Measurements from ENCODE around the gene FGGY. TPM values are rescaled to one million over a fixed set of nuclear protein-coding genes. Genes with fewer than 3 reads are reported as not detected.

The FGGY gene
- total and polyA plus RNA-seq, 2 donors, result 15.6 to 25.3 TPM

DNA sequence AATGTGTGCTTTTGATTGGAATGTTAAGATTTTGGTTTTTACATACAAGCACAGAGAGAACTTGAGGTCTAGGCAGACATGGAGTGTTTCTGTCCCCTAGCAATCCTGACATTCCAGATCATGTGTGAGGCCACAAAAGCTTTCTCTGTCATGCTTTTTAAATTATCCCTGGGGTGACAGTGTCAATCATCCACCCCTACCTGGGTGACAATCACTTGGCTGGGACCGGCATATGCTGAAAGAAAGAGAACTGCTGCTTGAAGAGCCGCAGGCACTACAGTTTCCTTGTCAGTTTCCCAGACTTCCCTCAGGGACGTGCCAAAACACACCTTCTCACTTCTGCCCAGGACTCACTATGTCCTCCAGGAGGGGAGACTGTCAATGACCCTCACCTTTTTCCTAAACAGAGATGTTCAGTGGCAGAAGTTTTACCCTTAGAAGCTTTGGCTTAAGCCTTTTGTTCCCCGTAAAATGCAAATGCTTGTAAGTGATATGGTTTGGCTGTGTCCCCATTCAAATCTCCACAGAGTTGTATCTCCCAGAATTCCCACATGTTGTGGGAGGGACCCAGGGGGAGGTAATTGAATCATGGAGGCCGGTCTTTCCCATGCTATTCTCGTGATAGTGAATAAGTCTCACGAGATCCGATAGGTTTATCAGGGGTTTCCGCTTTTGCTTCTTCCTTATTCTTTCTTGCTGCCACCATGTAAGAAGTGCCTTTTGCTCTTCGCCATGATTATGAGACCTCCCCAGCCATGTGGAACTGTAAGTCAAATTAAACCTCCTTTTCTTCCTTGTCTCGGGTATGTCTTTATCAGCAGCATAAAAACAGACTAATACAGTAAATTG lies 217.4 kb downstream of the FGGY start:
- Histone ChIP-seq H3K27me3 (ENCODE audit: control insufficient read depth in 2 of 2, insufficient read depth in 1 of 2, low read length in 1 of 2) (no peaks in the 10 kb centered on the region), H3K4me1 (ENCODE audit: control insufficient read depth in 2 of 2, insufficient read depth in 2 of 2, low read length in 2 of 2) (no peaks in the 10 kb centered on the region), H3K36me3 (ENCODE audit: control insufficient read depth in 2 of 2, insufficient read depth in 2 of 2, low read length in 1 of 2) (no peaks in the 10 kb centered on the region), H3K4me3 (ENCODE audit: low read length in 2 of 2) (no peak overlapping the region), H3K9me3 (ENCODE audit: control insufficient read depth in 2 of 2, insufficient read depth in 1 of 2, low read length in 1 of 2) (no peaks in the 10 kb centered on the region), H3K27ac (ENCODE audit: low read depth in 1 of 2, low read length in 1 of 2) (no peak overlapping the region)
- DNase-seq (ENCODE audit: low read depth in 6 of 9, low spot score in 9 of 9), result no peak
- WGBS, result 96% methylated on average over 11 of the region's 11 CpGs

DNA sequence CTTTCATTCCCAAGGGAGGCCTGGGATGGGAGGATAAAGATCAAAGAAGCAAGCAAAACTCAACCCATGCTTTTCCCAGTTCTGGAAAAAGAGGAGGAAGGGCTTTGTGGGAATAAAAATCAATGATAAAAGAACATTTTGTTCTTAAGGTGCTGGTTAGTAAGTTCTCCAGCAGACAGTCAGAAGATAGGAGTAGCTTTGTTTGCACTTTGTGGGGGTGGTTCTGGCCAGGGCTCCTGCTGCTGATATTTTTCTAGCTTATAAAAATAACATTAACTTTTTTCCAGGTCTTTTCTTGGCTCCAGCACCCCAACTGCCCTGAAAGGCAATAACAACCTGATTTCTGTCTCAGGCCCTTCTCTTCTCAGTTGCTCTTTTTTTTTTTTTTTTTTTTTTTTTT lies 220.0 kb downstream of the FGGY start:
- H3K27me3 ChIP-seq (ENCODE audit: control insufficient read depth in 2 of 2, insufficient read depth in 1 of 2, low read length in 1 of 2), result no peaks in the 10 kb centered on the region
- no peak overlapping the region for H3K27ac ChIP-seq (ENCODE audit: low read depth in 1 of 2, low read length in 1 of 2)
- H3K9me3 ChIP-seq (ENCODE audit: control insufficient read depth in 2 of 2, insufficient read depth in 1 of 2, low read length in 1 of 2), result no peaks in the 10 kb centered on the region
- no peak for DNase-seq (ENCODE audit: low read depth in 6 of 9, low spot score in 9 of 9)
- no peaks in the 10 kb centered on the region for H3K4me1 ChIP-seq (ENCODE audit: control insufficient read depth in 2 of 2, insufficient read depth in 2 of 2, low read length in 2 of 2)
- H3K4me3 ChIP-seq (ENCODE audit: low read length in 2 of 2), result no peak overlapping the region
- no peaks in the 10 kb centered on the region for H3K36me3 ChIP-seq (ENCODE audit: control insufficient read depth in 2 of 2, insufficient read depth in 2 of 2, low read length in 1 of 2)

GRCh38 chr1:59520194-59520593 lies 223.3 kb downstream of the FGGY start:
- 95% methylated on average over 3 of the region's 3 CpGs for WGBS
- H3K4me1 ChIP-seq (ENCODE audit: control insufficient read depth in 2 of 2, insufficient read depth in 2 of 2, low read length in 2 of 2), result no peaks in the 10 kb centered on the region

GRCh38 chr1:59520827-59521418 lies 224.0 kb downstream of the FGGY start:
- Histone ChIP-seq H3K4me1 (ENCODE audit: control insufficient read depth in 2 of 2, insufficient read depth in 2 of 2, low read length in 2 of 2) (no peaks in the 10 kb centered on the region), H3K27me3 (ENCODE audit: control insufficient read depth in 2 of 2, insufficient read depth in 1 of 2, low read length in 1 of 2) (no peaks in the 10 kb centered on the region), H3K36me3 (ENCODE audit: control insufficient read depth in 2 of 2, insufficient read depth in 2 of 2, low read length in 1 of 2) (no peaks in the 10 kb centered on the region), H3K9me3 (ENCODE audit: control insufficient read depth in 2 of 2, insufficient read depth in 1 of 2, low read length in 1 of 2) (no peaks in the 10 kb centered on the region), H3K4me3 (ENCODE audit: low read length in 2 of 2) (no peak overlapping the region), H3K27ac (ENCODE audit: low read depth in 1 of 2, low read length in 1 of 2) (no peak overlapping the region)
- no peak for DNase-seq (ENCODE audit: low read depth in 6 of 9, low spot score in 9 of 9)
- 96% methylated on average over 12 of the region's 12 CpGs for WGBS

More at GRCh38 chr1:59520194-59520593, 223.3 kb downstream of the FGGY start:
- Histone ChIP-seq H3K4me3 (ENCODE audit: low read length in 2 of 2) (no peak overlapping the region), H3K27ac (ENCODE audit: low read depth in 1 of 2, low read length in 1 of 2) (no peak overlapping the region), H3K27me3 (ENCODE audit: control insufficient read depth in 2 of 2, insufficient read depth in 1 of 2, low read length in 1 of 2) (no peaks in the 10 kb centered on the region), H3K36me3 (ENCODE audit: control insufficient read depth in 2 of 2, insufficient read depth in 2 of 2, low read length in 1 of 2) (no peaks in the 10 kb centered on the region), H3K9me3 (ENCODE audit: control insufficient read depth in 2 of 2, insufficient read depth in 1 of 2, low read length in 1 of 2) (no peaks in the 10 kb centered on the region)
- DNase-seq (ENCODE audit: low read depth in 6 of 9, low spot score in 9 of 9), result no peak

- Histone ChIP-seq H3K4me1 (ENCODE audit: control insufficient read depth in 2 of 2, insufficient read depth in 2 of 2, low read length in 2 of 2) (no peaks in the 10 kb centered on the region), H3K4me3 (ENCODE audit: low read length in 2 of 2) (no peak overlapping the region), H3K27me3 (ENCODE audit: control insufficient read depth in 2 of 2, insufficient read depth in 1 of 2, low read length in 1 of 2) (no peaks in the 10 kb centered on the region), H3K9me3 (ENCODE audit: control insufficient read depth in 2 of 2, insufficient read depth in 1 of 2, low read length in 1 of 2) (no peaks in the 10 kb centered on the region), H3K36me3 (ENCODE audit: control insufficient read depth in 2 of 2, insufficient read depth in 2 of 2, low read length in 1 of 2) (no peaks in the 10 kb centered on the region), H3K27ac (ENCODE audit: low read depth in 1 of 2, low read length in 1 of 2) (no peak overlapping the region)
- DNase-seq (ENCODE audit: low read depth in 6 of 9, low spot score in 9 of 9), result no peak
- WGBS, result over 99% methylated on average over 2 of the region's 2 CpGs
These were observed 224.6 kb downstream of the FGGY start for GRCh38 chr1:59521456-59521855.

DNA sequence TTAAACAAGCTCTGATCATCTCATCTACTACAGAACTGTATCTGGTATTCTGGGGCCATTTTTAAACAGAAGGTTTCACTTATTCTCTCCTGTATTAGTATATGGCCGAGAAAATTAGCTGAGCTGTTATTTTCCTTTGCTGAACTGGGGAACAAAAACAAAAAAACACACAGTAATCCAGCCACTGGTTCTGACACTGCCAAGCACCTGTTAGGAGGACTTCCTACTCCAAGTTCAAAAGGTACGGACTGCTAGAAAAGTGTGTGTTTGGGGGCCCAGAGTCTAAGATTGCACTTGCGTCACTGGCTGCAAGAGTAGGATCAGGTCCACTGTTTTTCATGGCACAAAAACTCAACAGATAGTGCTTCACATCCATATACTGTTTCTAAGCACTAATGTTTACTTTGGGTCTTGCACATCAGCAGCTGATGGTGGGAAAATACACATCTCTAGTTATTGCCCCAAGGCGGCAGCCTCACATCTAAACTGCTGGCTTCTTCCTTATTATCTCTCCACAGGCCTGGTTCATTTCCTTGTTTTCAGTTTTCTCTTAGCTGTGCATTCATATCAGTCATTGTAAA lies 226.1 kb downstream of the FGGY start:
- Histone ChIP-seq H3K27ac (ENCODE audit: low read depth in 1 of 2, low read length in 1 of 2) (no peak overlapping the region), H3K36me3 (ENCODE audit: control insufficient read depth in 2 of 2, insufficient read depth in 2 of 2, low read length in 1 of 2) (no peaks in the 10 kb centered on the region), H3K27me3 (ENCODE audit: control insufficient read depth in 2 of 2, insufficient read depth in 1 of 2, low read length in 1 of 2) (no peaks in the 10 kb centered on the region), H3K4me3 (ENCODE audit: low read length in 2 of 2) (no peak overlapping the region), H3K9me3 (ENCODE audit: control insufficient read depth in 2 of 2, insufficient read depth in 1 of 2, low read length in 1 of 2) (no peaks in the 10 kb centered on the region), H3K4me1 (ENCODE audit: control insufficient read depth in 2 of 2, insufficient read depth in 2 of 2, low read length in 2 of 2) (no peaks in the 10 kb centered on the region)
- DNase-seq (ENCODE audit: low read depth in 6 of 9, low spot score in 9 of 9), result no peak
- WGBS, result 93% methylated on average over 4 of the region's 4 CpGs

- H3K27ac ChIP-seq (ENCODE audit: low read depth in 1 of 2, low read length in 1 of 2), result no peak overlapping the region
- no peaks in the 10 kb centered on the region for H3K9me3 ChIP-seq (ENCODE audit: control insufficient read depth in 2 of 2, insufficient read depth in 1 of 2, low read length in 1 of 2)
- WGBS, result 98% methylated on average over 12 of the region's 12 CpGs
- no peaks in the 10 kb centered on the region for H3K4me1 ChIP-seq (ENCODE audit: control insufficient read depth in 2 of 2, insufficient read depth in 2 of 2, low read length in 2 of 2)
- no peaks in the 10 kb centered on the region for H3K36me3 ChIP-seq (ENCODE audit: control insufficient read depth in 2 of 2, insufficient read depth in 2 of 2, low read length in 1 of 2)
- no peak overlapping the region for H3K4me3 ChIP-seq (ENCODE audit: low read length in 2 of 2)
- no peaks in the 10 kb centered on the region for H3K27me3 ChIP-seq (ENCODE audit: control insufficient read depth in 2 of 2, insufficient read depth in 1 of 2, low read length in 1 of 2)
- DNase-seq (ENCODE audit: low read depth in 6 of 9, low spot score in 9 of 9), result no peak
These were observed 227.0 kb downstream of the FGGY start for GRCh38 chr1:59523745-59524450.

- DNase-seq (ENCODE audit: low read depth in 6 of 9, low spot score in 9 of 9), result no peak
- no peaks in the 10 kb centered on the region for H3K4me1 ChIP-seq (ENCODE audit: control insufficient read depth in 2 of 2, insufficient read depth in 2 of 2, low read length in 2 of 2)
- H3K4me3 ChIP-seq (ENCODE audit: low read length in 2 of 2), result no peak overlapping the region
- no peaks in the 10 kb centered on the region for H3K27me3 ChIP-seq (ENCODE audit: control insufficient read depth in 2 of 2, insufficient read depth in 1 of 2, low read length in 1 of 2)
- WGBS, result 94% methylated on average over 1 of the region's 1 CpG
- no peaks in the 10 kb centered on the region for H3K36me3 ChIP-seq (ENCODE audit: control insufficient read depth in 2 of 2, insufficient read depth in 2 of 2, low read length in 1 of 2)
- no peaks in the 10 kb centered on the region for H3K9me3 ChIP-seq (ENCODE audit: control insufficient read depth in 2 of 2, insufficient read depth in 1 of 2, low read length in 1 of 2)
- no peak overlapping the region for H3K27ac ChIP-seq (ENCODE audit: low read depth in 1 of 2, low read length in 1 of 2)
These were observed 229.3 kb downstream of the FGGY start for GRCh38 chr1:59526240-59526639.

DNA sequence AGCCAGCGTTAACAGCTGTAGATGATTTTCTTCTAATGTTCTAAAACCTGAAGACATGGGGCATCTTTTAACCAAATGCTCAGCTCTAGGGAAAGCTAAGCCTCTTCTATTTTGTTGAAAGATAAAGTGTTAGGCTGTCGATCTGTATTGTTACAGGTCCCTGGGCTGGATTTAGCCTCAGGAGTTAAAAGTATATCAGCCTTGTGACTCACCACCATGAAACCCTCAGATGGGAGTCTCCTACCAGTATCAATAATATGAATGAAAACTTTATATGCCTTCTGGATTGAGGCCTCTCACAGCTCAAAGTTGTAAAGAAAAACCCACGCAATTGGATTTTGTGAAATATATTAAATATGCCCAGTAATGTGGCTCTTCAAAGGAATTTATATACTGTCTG lies 231.6 kb downstream of the FGGY start:
- Histone ChIP-seq H3K27ac (ENCODE audit: low read depth in 1 of 2, low read length in 1 of 2) (no peak overlapping the region), H3K4me1 (ENCODE audit: control insufficient read depth in 2 of 2, insufficient read depth in 2 of 2, low read length in 2 of 2) (no peaks in the 10 kb centered on the region), H3K36me3 (ENCODE audit: control insufficient read depth in 2 of 2, insufficient read depth in 2 of 2, low read length in 1 of 2) (no peaks in the 10 kb centered on the region), H3K4me3 (ENCODE audit: low read length in 2 of 2) (no peak overlapping the region), H3K9me3 (ENCODE audit: control insufficient read depth in 2 of 2, insufficient read depth in 1 of 2, low read length in 1 of 2) (no peaks in the 10 kb centered on the region), H3K27me3 (ENCODE audit: control insufficient read depth in 2 of 2, insufficient read depth in 1 of 2, low read length in 1 of 2) (no peaks in the 10 kb centered on the region)
- DNase-seq (ENCODE audit: low read depth in 6 of 9, low spot score in 9 of 9), result no peak
- 98% methylated on average over 3 of the region's 3 CpGs for WGBS
